Upper lobe of left lung (tissue), 4 donors: Measurements from ENCODE around the gene EEF1AKMT3.

Experiments used
- EP300 ChIP-seq, 4 donors: sonication (generic); formaldehyde crosslinking; IDR thresholded peaks; one replicate each; pipeline ENCODE4 v1.5.1; 2017; ENCODE audit warnings: antibody characterized with exemption in 4 of 4, control low read depth in 2 of 4
- POLR2A ChIP-seq, 4 donors: fragments of 450-650 bp; IDR thresholded peaks; one replicate each; pipeline ENCODE4 v1.5.1; 2016 to 2017; ENCODE audit warnings: antibody characterized with exemption in 4 of 4, mild to moderate bottlenecking in 2 of 4
- POLR2AphosphoS5 ChIP-seq, 2 donors: sonication (generic); formaldehyde crosslinking; IDR thresholded peaks; one replicate each; pipeline ENCODE4 v1.5.1; 2017; ENCODE audit warnings: antibody characterized with exemption in 2 of 2
- TF ChIP-seq, protein P1 (sequence below), 6 experiments: fragments of 450-650 bp in 4 of 6; fragments of 200-600 bp in 2 of 6; sonication (generic) in 2 of 6; IDR thresholded peaks; one replicate each; pipeline ENCODE4 v1.5.1; 2016 to 2019; ENCODE audit warnings: antibody characterized with exemption in 6 of 6

DNA sequence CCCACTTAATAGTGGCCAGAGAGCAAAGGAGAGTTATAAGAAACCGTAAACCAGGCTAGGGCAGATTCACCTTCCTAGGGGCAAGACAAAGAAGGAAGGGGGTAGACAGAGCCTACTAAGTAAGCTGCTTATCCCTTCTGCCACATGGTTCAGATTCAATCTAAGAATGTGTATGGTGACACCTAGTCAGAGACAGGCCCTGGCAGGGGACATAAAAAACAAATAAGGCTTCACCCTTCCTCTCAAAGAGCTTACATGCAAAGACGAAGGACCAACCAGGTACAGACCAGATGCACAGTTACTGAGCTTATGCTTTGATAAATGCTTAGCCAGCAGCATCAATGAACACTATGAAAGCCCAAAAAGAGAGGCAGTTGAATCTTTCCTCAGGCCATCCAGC is 10.0 kb upstream of the EEF1AKMT3 start:
- no peak for TF ChIP-seq POLR2A (IDR thresholded peaks at IDR 0.05)
- TF ChIP-seq, protein P1, sequence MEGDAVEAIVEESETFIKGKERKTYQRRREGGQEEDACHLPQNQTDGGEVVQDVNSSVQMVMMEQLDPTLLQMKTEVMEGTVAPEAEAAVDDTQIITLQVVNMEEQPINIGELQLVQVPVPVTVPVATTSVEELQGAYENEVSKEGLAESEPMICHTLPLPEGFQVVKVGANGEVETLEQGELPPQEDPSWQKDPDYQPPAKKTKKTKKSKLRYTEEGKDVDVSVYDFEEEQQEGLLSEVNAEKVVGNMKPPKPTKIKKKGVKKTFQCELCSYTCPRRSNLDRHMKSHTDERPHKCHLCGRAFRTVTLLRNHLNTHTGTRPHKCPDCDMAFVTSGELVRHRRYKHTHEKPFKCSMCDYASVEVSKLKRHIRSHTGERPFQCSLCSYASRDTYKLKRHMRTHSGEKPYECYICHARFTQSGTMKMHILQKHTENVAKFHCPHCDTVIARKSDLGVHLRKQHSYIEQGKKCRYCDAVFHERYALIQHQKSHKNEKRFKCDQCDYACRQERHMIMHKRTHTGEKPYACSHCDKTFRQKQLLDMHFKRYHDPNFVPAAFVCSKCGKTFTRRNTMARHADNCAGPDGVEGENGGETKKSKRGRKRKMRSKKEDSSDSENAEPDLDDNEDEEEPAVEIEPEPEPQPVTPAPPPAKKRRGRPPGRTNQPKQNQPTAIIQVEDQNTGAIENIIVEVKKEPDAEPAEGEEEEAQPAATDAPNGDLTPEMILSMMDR (IDR thresholded peaks at IDR 0.05), result no peak
- TF ChIP-seq POLR2AphosphoS5 (IDR thresholded peaks at IDR 0.05), result no peak
- no peak for TF ChIP-seq EP300 (IDR thresholded peaks at IDR 0.05)
